Breast epithelium (tissue), 3 donors: ENCODE results near the gene ZSWIM4.

Experiments
- POLR2A ChIP-seq: fragments of 450-650 bp; IDR thresholded peaks from one replicate; pipeline ENCODE4 v1.6.1; 2016; ENCODE audit warnings: antibody characterized with exemption, mild to moderate bottlenecking, moderate library complexity
- POLR2AphosphoS5 ChIP-seq, 3 donors: sonication (generic); formaldehyde crosslinking; IDR thresholded peaks; one replicate each; pipeline ENCODE4 v1.6.1; 2017; ENCODE audit warnings: antibody characterized with exemption in 3 of 3
- TF ChIP-seq, protein P1 (sequence below), 3 donors: fragments of 450-650 bp; IDR thresholded peaks; one replicate each; pipeline ENCODE4 v1.5.1; 2016 to 2017; ENCODE audit warnings: antibody characterized with exemption in 3 of 3, mild to moderate bottlenecking in 3 of 3, moderate library complexity in 3 of 3

DNA sequence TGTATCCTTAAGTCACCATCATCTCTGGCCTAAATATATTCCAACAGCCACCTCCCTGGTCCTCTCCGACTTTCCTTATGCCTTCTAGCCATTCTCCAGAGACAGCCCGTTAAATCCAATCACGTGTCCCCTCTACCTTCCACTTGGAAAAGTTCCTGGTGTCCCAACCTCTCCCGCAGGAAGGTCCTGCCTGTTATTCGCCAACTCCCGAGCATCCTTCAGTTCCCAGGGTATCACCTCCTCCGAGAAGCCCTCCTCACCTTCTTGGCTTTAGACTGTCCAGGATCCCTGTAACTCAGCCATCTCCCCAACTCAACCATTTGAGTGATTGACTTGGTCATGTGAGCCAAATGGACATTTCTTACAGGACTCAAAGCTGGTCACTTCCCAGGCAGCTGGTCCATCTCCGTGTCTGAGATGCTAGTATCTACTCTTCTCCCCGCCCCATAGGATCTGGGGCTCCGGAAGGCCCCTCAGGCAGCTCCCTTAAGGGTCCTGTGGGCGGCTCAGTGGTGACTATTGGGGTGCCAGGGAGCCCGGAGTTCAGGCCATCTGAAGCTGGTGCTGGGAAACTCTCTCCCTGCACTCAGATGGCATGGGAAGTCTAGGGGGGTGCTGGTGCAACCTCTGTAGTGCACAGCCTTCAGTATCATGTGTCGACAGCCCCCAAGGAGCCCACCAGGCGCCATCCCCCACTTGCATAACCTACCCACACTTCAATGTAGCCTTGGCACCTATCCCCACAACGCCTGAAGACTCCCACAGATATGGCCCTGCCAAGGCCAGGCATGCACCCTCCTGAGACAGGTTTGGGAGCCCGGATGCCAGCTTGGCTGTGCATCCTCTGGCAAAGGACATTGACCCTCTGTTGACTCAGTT, 53.8 kb downstream of the ZSWIM4 start:
- TF ChIP-seq, protein P1, sequence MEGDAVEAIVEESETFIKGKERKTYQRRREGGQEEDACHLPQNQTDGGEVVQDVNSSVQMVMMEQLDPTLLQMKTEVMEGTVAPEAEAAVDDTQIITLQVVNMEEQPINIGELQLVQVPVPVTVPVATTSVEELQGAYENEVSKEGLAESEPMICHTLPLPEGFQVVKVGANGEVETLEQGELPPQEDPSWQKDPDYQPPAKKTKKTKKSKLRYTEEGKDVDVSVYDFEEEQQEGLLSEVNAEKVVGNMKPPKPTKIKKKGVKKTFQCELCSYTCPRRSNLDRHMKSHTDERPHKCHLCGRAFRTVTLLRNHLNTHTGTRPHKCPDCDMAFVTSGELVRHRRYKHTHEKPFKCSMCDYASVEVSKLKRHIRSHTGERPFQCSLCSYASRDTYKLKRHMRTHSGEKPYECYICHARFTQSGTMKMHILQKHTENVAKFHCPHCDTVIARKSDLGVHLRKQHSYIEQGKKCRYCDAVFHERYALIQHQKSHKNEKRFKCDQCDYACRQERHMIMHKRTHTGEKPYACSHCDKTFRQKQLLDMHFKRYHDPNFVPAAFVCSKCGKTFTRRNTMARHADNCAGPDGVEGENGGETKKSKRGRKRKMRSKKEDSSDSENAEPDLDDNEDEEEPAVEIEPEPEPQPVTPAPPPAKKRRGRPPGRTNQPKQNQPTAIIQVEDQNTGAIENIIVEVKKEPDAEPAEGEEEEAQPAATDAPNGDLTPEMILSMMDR (IDR thresholded peaks at IDR 0.05): no peak
- no peak for TF ChIP-seq POLR2A
- TF ChIP-seq POLR2AphosphoS5 (IDR thresholded peaks at IDR 0.05): no peak
